IPS-18a (cell line): ENCODE measurements around the gene SLC34A1.

Source experiments
- H3K27ac ChIP-seq: one replicate; pipeline ENCODE4 v1.5.1; 2013; ENCODE audit warnings: low read length
- H3K27me3 ChIP-seq: one replicate; pipeline ENCODE4 v1.6.1; 2013; ENCODE audit warnings: mild to moderate bottlenecking, low read length; ENCODE audit not compliant: control insufficient read depth, insufficient read depth
- H3K36me3 ChIP-seq: one replicate; pipeline ENCODE4 v1.6.1; 2013; ENCODE audit warnings: low read depth, low read length; ENCODE audit not compliant: control insufficient read depth
- H3K4me1 ChIP-seq: one replicate; pipeline ENCODE4 v1.6.1; 2013; ENCODE audit warnings: low read depth, low read length; ENCODE audit not compliant: control insufficient read depth
- H3K4me3 ChIP-seq: one replicate; pipeline ENCODE4 v1.5.1; 2013; ENCODE audit warnings: low read length
- H3K9ac ChIP-seq: one replicate; pipeline ENCODE4 v1.6.1; 2013; ENCODE audit warnings: mild to moderate bottlenecking, low read length, moderate library complexity
- H3K9me3 ChIP-seq: one replicate; pipeline ENCODE4 v1.6.1; 2013; ENCODE audit warnings: low read depth, low read length; ENCODE audit not compliant: control insufficient read depth

The SLC34A1 gene

GRCh38 chr5:177433658-177434217, 49.5 kb downstream of the SLC34A1 start:
- no peaks in the 10 kb centered on the region for H3K27me3 ChIP-seq
- H3K9ac ChIP-seq: no peak overlapping the region
- no peaks in the 10 kb centered on the region for H3K9me3 ChIP-seq
- H3K36me3 ChIP-seq: peaks cover 34% of the 10 kb centered on the region
- H3K27ac ChIP-seq: no peak overlapping the region
- no peak overlapping the region for H3K4me3 ChIP-seq
- no peaks in the 10 kb centered on the region for H3K4me1 ChIP-seq

GRCh38 chr5:177434437-177434836, 50.2 kb downstream of the SLC34A1 start:
- Histone ChIP-seq H3K4me1 (no peaks in the 10 kb centered on the region), H3K36me3 (peaks cover 34% of the 10 kb centered on the region)

GRCh38 chr5:177434942-177435738, 50.9 kb downstream of the SLC34A1 start:
- no peaks in the 10 kb centered on the region for H3K27me3 ChIP-seq
- no peak overlapping the region for H3K27ac ChIP-seq
- peaks cover 34% of the 10 kb centered on the region for H3K36me3 ChIP-seq
- no peak overlapping the region for H3K9ac ChIP-seq
- no peaks in the 10 kb centered on the region for H3K9me3 ChIP-seq
- H3K4me3 ChIP-seq: no peak overlapping the region
- H3K4me1 ChIP-seq: peaks cover 3% of the 10 kb centered on the region

More at GRCh38 chr5:177434437-177434836, 50.2 kb downstream of the SLC34A1 start:
- Histone ChIP-seq H3K27ac (no peak overlapping the region), H3K9ac (no peak overlapping the region), H3K4me3 (no peak overlapping the region), H3K27me3 (no peaks in the 10 kb centered on the region), H3K9me3 (no peaks in the 10 kb centered on the region)

GRCh38 chr5:177435847-177436536, 51.8 kb downstream of the SLC34A1 start:
- Histone ChIP-seq H3K27ac (no peak overlapping the region), H3K36me3 (peaks cover 34% of the 10 kb centered on the region), H3K27me3 (no peaks in the 10 kb centered on the region), H3K9me3 (no peaks in the 10 kb centered on the region), H3K9ac (no peak overlapping the region), H3K4me1 (peaks cover 3% of the 10 kb centered on the region), H3K4me3 (no peak overlapping the region)

- peaks cover 31% of the 10 kb centered on the region for H3K36me3 ChIP-seq
- no peaks in the 10 kb centered on the region for H3K9me3 ChIP-seq
- H3K27me3 ChIP-seq: no peaks in the 10 kb centered on the region
- H3K9ac ChIP-seq: no peak overlapping the region
- no peak overlapping the region for H3K4me3 ChIP-seq
- H3K4me1 ChIP-seq: peaks cover 3% of the 10 kb centered on the region
- H3K27ac ChIP-seq: no peak overlapping the region
These were observed 53.4 kb downstream of the SLC34A1 start for GRCh38 chr5:177437623-177438022.

GRCh38 chr5:177438468-177438867, 54.2 kb downstream of the SLC34A1 start:
- Histone ChIP-seq H3K27me3 (no peaks in the 10 kb centered on the region), H3K9ac (no peak overlapping the region), H3K27ac (no peak overlapping the region), H3K36me3 (peaks cover 22% of the 10 kb centered on the region), H3K4me1 (peaks cover 3% of the 10 kb centered on the region), H3K9me3 (no peaks in the 10 kb centered on the region), H3K4me3 (no peak overlapping the region)

GRCh38 chr5:177439518-177440053, 55.4 kb downstream of the SLC34A1 start:
- Histone ChIP-seq H3K9me3 (no peaks in the 10 kb centered on the region), H3K4me1 (peaks cover 3% of the 10 kb centered on the region), H3K9ac (no peak overlapping the region), H3K27me3 (no peaks in the 10 kb centered on the region), H3K27ac (no peak overlapping the region), H3K36me3 (peaks cover 12% of the 10 kb centered on the region), H3K4me3 (no peak overlapping the region)

GRCh38 chr5:177440211-177440989, 56.2 kb downstream of the SLC34A1 start:
- no peak overlapping the region for H3K4me3 ChIP-seq
- H3K9ac ChIP-seq: no peak overlapping the region
- H3K9me3 ChIP-seq: no peaks in the 10 kb centered on the region
- H3K27me3 ChIP-seq: peaks cover 6% of the 10 kb centered on the region
- peaks cover 5% of the 10 kb centered on the region for H3K4me1 ChIP-seq
- H3K36me3 ChIP-seq: peaks cover 6% of the 10 kb centered on the region
- H3K27ac ChIP-seq: no peak overlapping the region

- Histone ChIP-seq H3K27ac (no peak overlapping the region), H3K4me3 (no peak overlapping the region), H3K9ac (no peak overlapping the region), H3K9me3 (no peaks in the 10 kb centered on the region), H3K36me3 (peaks cover 3% of the 10 kb centered on the region), H3K4me1 (peaks cover 13% of the 10 kb centered on the region), H3K27me3 (peaks cover 14% of the 10 kb centered on the region)
These were observed 57.0 kb downstream of the SLC34A1 start for GRCh38 chr5:177440990-177441780.

GRCh38 chr5:177442066-177442826, 58.0 kb downstream of the SLC34A1 start:
- Histone ChIP-seq H3K9ac (no peak overlapping the region), H3K9me3 (no peaks in the 10 kb centered on the region), H3K36me3 (peaks cover 1% of the 10 kb centered on the region), H3K4me1 (peaks cover 13% of the 10 kb centered on the region), H3K27me3 (peaks cover 15% of the 10 kb centered on the region), H3K27ac (no peak overlapping the region), H3K4me3 (no peak overlapping the region)
